T-helper 22 cell (primary cell): Measurements from ENCODE around the gene TATDN2.
"Not testable (repeated sequence)": the region's sequence is repeated elsewhere in the genome, so short reads cannot be mapped to it uniquely, and the experiment has no call there.

Experiments
- DNase-seq: peaks from one replicate; pipeline ENCODE4 v3.0.0-alpha.2; 2020; ENCODE audit warnings: low read depth

Gene TATDN2

GRCh38 chr3:10292505-10293419 is 44.5 kb downstream of the TATDN2 start, which contains the start of gene GHRL:
Gene GHRL (minus strand): TSS chr3:10292947. CDS start chr3:10290180, 2,767 bp downstream.
- no peak for DNase-seq

DNA sequence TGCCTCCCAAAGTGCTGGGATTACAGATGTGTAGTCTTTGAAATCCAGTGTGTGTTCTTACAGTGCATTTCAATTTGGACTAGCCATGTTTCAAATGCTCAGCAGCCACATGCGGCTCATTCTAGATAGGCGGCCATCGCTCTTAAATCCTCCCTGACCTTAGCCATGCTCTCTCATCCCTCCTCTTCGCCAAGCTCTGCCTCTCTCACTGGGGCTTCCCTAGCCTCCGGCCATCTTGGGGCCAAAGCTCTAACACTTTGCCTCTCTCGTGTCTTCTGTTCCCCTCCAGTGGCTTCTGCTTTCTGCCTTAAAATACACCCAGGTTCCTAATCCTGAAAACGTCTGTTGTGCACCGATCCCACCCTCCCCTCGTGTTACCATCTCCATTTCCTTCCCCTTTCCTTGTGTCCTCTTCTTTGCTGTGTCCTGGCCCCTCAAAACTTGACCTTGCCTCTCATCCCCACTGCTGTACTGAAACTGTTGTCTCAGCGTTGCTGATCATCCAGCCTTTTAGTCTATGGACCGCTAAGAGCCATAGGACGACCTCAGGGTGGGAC is 45.8 kb downstream of the TATDN2 start:
- DNase-seq, result no peak

DNA sequence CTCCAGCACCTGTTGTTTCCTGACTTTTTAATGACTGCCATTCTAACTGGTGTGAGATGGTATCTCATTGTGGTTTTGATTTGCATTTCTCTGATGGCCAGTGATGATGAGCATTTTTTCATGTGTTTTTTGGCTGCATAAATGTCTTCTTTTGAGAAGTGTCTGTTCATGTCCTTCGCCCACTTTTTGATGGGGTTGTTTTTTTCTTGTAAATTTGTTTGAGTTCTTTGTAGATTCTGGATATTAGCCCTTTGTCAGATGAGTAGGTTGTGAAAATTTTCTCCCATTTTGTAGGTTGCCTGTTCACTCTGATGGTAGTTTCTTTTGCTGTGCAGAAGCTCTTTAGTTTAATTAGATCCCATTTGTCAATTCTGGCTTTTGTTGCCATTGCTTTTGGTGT is 49.8 kb downstream of the TATDN2 start:
- DNase-seq, result not testable (repeated sequence)

- no peak for DNase-seq
These were observed 50.9 kb downstream of the TATDN2 start for GRCh38 chr3:10299175-10299574.

- DNase-seq, result no peak
These were observed 51.4 kb downstream of the TATDN2 start for GRCh38 chr3:10299679-10300078.

DNA sequence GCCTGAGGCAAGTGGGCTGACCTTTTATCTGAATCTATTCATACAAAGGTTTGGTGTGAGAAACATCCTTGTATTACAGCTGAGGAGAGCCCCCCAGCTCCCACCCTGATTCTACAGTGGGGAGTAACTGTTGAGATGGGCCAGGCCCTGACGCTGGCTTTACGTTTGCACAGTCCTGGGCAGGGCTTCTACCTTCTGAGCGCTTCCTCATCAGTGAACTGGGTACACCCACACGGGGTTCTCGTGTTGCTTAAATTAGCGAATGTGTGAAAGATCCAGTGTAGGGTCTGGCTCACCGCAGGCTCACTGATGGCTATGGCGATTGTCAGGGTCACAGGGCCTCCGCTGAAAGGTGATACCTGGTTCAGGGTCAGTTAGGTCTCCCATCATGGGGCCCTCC is 51.8 kb downstream of the TATDN2 start:
- DNase-seq, result no peak

GRCh38 chr3:10303105-10303504 is 54.8 kb downstream of the TATDN2 start:
- no peak for DNase-seq

DNA sequence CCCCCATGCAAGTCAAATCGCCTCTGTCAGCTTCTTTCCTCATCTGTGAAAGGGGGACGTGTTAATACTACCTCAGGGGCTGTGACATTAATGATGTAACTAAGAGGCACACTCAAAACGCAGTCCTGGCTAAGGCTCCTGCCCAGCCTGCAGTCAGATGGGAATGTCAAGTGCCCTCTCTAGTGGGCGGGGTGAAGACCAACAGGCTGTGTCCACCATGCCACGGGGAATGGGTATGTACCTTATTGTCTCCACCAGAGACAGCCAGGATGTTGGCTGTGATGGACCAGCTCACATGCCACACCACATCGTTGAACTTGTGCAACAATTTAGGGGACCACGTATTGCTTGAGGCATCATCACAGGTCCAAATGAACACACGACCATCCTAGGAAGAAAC is 55.5 kb downstream of the TATDN2 start:
- no peak for DNase-seq

GRCh38 chr3:10304905-10305304 is 56.6 kb downstream of the TATDN2 start:
- DNase-seq, result no peak

- no peak for DNase-seq
These were observed 57.2 kb downstream of the TATDN2 start for GRCh38 chr3:10305331-10305902.

GRCh38 chr3:10306156-10306555 is 57.9 kb downstream of the TATDN2 start:
- DNase-seq, result no peak

GRCh38 chr3:10308678-10309077 is 60.4 kb downstream of the TATDN2 start:
- DNase-seq, result no peak

- DNase-seq, result no peak
These were observed 61.5 kb downstream of the TATDN2 start for GRCh38 chr3:10309736-10310135.

- no peak for DNase-seq
These were observed 62.3 kb downstream of the TATDN2 start for GRCh38 chr3:10310578-10310977.

DNA sequence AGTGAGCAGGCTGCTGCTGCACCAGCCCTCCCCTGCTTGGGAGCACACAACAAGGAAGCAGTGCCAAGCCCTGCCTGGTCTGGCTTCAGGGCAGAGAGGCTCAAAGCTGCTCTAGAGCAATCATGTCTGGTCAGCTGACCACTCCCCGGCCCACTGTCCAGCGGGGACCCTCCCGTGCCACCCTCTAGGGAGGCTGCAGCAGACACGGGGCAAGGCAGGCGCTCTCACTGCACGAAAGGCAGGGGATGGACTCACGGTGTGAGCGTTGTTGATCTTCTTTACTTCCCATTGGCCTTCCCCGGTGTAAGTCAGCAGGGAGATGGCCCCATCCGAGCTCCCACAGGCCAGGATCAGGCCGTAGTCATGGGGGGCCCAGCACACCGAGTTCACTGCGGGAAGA is 63.5 kb downstream of the TATDN2 start:
- no peak for DNase-seq

DNA sequence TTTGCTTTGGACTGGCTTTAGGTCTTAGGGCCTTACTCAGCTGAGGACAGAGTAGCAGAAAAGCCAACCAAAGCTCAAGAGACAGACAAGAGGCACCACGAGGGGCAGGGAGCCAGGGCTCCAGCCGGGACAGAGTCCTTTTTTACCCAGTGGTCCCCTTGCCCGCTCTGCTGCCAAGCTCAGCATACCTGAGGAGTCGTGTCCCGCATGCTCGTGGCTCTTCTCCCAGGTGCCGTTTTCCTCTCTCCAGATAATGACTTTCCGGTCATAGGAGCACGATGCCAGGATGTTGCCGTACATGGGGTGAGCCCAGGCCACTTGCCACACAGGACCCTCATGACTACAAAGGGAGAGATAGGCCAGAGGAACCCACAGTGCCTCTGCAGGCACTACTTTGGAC is 64.1 kb downstream of the TATDN2 start:
- DNase-seq, result no peak

DNA sequence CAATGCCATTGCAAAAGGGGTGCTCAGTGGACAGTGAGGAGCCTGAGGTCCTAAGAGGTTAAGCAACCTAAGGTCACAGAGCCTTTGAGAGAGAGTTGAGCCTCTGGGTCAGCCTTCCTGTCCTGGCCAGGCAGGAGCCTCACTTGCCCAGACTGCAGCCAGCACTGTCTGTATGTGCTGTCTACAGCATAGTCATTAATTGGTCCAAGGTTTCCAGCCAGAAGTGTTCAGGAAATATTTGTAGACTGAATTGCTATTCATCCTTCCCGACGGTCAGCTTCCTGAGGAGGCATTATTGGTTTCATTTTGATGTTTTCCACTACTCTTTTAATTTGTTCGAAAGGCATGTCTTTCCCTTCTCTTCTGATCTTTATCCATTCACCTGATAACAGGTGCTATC is 64.6 kb downstream of the TATDN2 start:
- no peak for DNase-seq

GRCh38 chr3:10315101-10315500 is 66.8 kb downstream of the TATDN2 start:
- DNase-seq, result no peak

GRCh38 chr3:10315771-10316344 is 67.6 kb downstream of the TATDN2 start:
- no peak for DNase-seq

- DNase-seq, result no peak
These were observed 69.2 kb downstream of the TATDN2 start for GRCh38 chr3:10317311-10317960.

DNA sequence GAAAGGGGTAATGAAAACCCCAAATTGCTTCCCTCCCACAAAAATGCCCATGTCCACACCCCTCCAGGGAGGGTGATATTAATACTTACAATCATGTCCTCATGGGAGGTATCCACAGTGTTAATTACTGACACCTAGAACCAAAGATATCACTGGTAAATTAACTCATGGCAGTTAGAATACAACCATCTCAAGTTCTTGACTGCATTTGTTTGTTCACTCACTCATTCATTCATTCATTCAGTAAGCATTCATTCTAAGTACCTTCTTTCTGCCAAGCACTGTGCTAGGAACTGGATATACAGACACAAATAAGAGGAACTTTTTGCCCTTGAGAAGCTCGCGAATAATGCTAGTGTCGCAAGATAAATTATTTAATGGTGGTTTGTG is 69.7 kb downstream of the TATDN2 start:
- DNase-seq, result no peak

- no peak for DNase-seq
These were observed 71.0 kb downstream of the TATDN2 start for GRCh38 chr3:10319251-10319650.
